Choroid plexus epithelial cell (primary cell): Measurements from ENCODE around the gene PTPRE.

Experiments used
- DNase-seq: peaks from one replicate; pipeline ENCODE4 v3.0.0-alpha.2; 2010; ENCODE audit warnings: low read depth
- H3K4me3 ChIP-seq: 2 replicates; pipeline ENCODE4 v1.5.1; 2011; ENCODE audit warnings: low read depth, mild to moderate bottlenecking, control low read depth, low read length, moderate library complexity
- CTCF ChIP-seq: conservative IDR thresholded peaks from 2 replicates; pipeline ENCODE4 v1.5.1; 2011; ENCODE audit warnings: low read depth, mild to moderate bottlenecking, control low read depth, inconsistent platforms, low read length, moderate library complexity

Gene PTPRE

GRCh38 chr10:128072941-128073645 lies 166.2 kb downstream of the PTPRE start:
- no peak for DNase-seq
- TF ChIP-seq CTCF, result no peak
- H3K4me3 ChIP-seq, result no peak overlapping the region

- no peak overlapping the region for H3K4me3 ChIP-seq
- TF ChIP-seq CTCF, result no peak
- DNase-seq, result no peak
Observed at GRCh38 chr10:128073890-128074289, 167.0 kb downstream of the PTPRE start.

- DNase-seq, result no peak
- no peak overlapping the region for H3K4me3 ChIP-seq
- no peak for TF ChIP-seq CTCF
Observed at GRCh38 chr10:128074589-128074988, 167.7 kb downstream of the PTPRE start.

- no peak for DNase-seq
- no peak overlapping the region for H3K4me3 ChIP-seq
- TF ChIP-seq CTCF, result no peak
Observed at GRCh38 chr10:128077155-128077875, 170.4 kb downstream of the PTPRE start.

GRCh38 chr10:128078136-128078969 lies 171.4 kb downstream of the PTPRE start:
- no peak overlapping the region for H3K4me3 ChIP-seq
- peak; percentile 60 for DNase-seq
- peak; percentile 91 for TF ChIP-seq CTCF

- H3K4me3 ChIP-seq, result no peak overlapping the region
- no peak for DNase-seq
- TF ChIP-seq CTCF, result no peak
Observed at GRCh38 chr10:128080231-128080630, 173.3 kb downstream of the PTPRE start.
